ENCODE data around the gene TM4SF5. TPM values are rescaled to one million over a fixed set of nuclear protein-coding genes. Genes with fewer than 3 reads are reported as not detected.

TM4SF5 gene
- total RNA-seq, 4 donors from 2014 or later = not detected

GRCh38 chr17:4806777-4807604, 35.3 kb downstream of the TM4SF5 start, which contains the start of gene PLD2:
TSS of gene PLD2 (plus strand) at chr17:4807152. CDS start at chr17:4807773, 621 bp downstream.
- peak within 1 kb of the TSS; percentile 57 to 73 for H3K4me3 ChIP-seq
- H3K4me1 ChIP-seq = peaks cover 0 to 10% of the 10 kb centered on the region in 2 donors
- H3K36me3 ChIP-seq = no peaks in the 10 kb centered on the region
- intact Hi-C loops (cut with DNase I; ENCODE audit: low total_unique reads) = no loop called here
- H3K9me3 ChIP-seq = no peaks in the 10 kb centered on the region
- H3K27ac ChIP-seq = peak within 1 kb of the TSS; percentile 74 to 82
- DNase-seq = peak; percentile 80 to 81
- TF ChIP-seq CTCF (IDR thresholded peaks at IDR 0.05) (no peak), POLR2A (IDR thresholded peaks at IDR 0.05) (peak; percentile 27 to 61)
- no peaks in the 10 kb centered on the region for H3K27me3 ChIP-seq

DNA sequence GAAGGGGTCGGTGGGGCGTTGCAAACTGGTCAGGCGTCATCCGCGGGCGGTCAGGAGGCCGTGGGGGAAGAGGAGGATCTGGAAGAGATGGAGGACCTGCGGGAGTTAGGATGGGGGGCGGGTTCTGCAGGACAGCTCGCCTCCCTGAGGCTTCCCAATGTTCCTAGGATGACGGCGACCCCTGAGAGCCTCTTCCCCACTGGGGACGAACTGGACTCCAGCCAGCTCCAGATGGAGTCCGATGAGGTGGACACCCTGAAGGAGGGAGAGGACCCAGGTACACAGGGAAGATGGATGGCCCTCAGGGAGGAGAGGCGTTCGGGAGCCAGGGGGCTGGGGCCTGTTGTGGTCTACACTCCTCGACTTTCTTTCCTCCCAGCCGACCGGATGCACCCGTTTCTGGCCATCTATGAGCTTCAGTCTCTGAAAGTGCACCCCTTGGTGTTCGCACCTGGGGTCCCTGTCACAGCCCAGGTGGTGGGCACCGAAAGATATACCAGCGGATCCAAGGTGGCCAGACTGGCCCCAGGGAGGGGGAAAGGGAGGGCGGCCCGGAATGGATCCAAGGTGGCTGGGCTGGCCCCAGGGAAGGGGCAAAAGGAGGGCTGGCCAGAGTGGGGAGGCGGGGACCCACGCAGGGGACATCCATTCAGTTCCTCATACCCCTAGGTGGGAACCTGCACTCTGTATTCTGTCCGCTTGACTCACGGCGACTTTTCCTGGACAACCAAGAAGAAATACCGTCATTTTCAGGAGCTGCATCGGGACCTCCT, 36.1 kb downstream of the TM4SF5 start:
- DNase-seq = no peak
- intact Hi-C loops (cut with DNase I; ENCODE audit: low total_unique reads) = no loop called here
- no peaks in the 10 kb centered on the region for H3K27me3 ChIP-seq
- H3K36me3 ChIP-seq = no peaks in the 10 kb centered on the region
- H3K4me3 ChIP-seq = peak overlapping the region; percentile 57 to 73
- H3K4me1 ChIP-seq = peaks cover 0 to 10% of the 10 kb centered on the region in 2 donors
- peak overlapping the region; percentile 74 to 82 for H3K27ac ChIP-seq
- TF ChIP-seq CTCF (IDR thresholded peaks at IDR 0.05) = no peak
- no peak for TF ChIP-seq POLR2A (IDR thresholded peaks at IDR 0.05)
- H3K9me3 ChIP-seq = no peaks in the 10 kb centered on the region

- Histone ChIP-seq H3K4me3 (no peak overlapping the region), H3K4me1 (peaks cover 0 to 10% of the 10 kb centered on the region in 2 donors), H3K36me3 (no peaks in the 10 kb centered on the region), H3K27ac (peak overlapping the region in 1 of 2 donors; percentile 74), H3K27me3 (no peaks in the 10 kb centered on the region), H3K9me3 (no peaks in the 10 kb centered on the region)
- intact Hi-C loops (cut with DNase I; ENCODE audit: low total_unique reads) = no loop called here
- peak; percentile 41 to 60 for DNase-seq
- TF ChIP-seq CTCF (IDR thresholded peaks at IDR 0.05) = no peak
- TF ChIP-seq POLR2A (IDR thresholded peaks at IDR 0.05) = no peak
These were observed 36.7 kb downstream of the TM4SF5 start for GRCh38 chr17:4808378-4808767.

DNA sequence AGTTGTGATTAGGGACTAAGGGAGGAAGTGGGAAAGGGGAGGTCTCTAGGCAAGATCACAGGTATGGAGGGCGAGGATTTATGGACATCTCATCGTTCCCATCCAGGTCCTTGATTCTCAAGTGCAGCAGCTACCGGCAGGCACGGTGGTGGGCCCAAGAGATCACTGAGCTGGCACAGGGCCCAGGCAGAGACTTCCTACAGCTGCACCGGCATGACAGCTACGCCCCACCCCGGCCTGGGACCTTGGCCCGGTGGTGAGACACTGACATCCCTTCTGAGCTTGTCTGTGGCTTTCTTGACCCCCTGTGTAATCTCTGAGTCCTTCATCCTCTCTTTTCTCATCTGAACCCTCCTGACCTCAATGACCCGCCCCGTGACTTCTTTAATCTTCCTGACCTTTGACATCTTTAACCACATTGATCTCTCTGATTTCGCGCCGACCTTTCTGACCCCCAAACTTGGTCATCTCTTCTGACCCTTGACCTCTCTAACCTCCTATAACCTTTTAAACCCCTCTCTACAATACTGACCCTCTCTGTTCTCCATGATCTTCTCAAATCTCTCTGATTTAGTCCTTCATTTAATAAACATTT, 39.1 kb downstream of the TM4SF5 start:
- intact Hi-C loops (cut with DNase I; ENCODE audit: low total_unique reads) = no loop called here
- H3K36me3 ChIP-seq = no peaks in the 10 kb centered on the region
- H3K27me3 ChIP-seq = no peaks in the 10 kb centered on the region

More for the DNA sequence above, 39.1 kb downstream of the TM4SF5 start:
- H3K27ac ChIP-seq = no peak overlapping the region
- no peak overlapping the region for H3K4me3 ChIP-seq
- no peak for DNase-seq
- peaks cover 0 to 10% of the 10 kb centered on the region in 2 donors for H3K4me1 ChIP-seq
- no peaks in the 10 kb centered on the region for H3K9me3 ChIP-seq
- TF ChIP-seq CTCF (IDR thresholded peaks at IDR 0.05) = no peak
- no peak for TF ChIP-seq POLR2A (IDR thresholded peaks at IDR 0.05)

All from uterus (tissue), 4 donors.